Measurements from ENCODE around the gene RTN4R.

- no peak for TF ChIP-seq EZH2phosphoT487 (IDR thresholded peaks at IDR 0.05; ENCODE audit: borderline replicate concordance)
- TF ChIP-seq, protein P1, sequence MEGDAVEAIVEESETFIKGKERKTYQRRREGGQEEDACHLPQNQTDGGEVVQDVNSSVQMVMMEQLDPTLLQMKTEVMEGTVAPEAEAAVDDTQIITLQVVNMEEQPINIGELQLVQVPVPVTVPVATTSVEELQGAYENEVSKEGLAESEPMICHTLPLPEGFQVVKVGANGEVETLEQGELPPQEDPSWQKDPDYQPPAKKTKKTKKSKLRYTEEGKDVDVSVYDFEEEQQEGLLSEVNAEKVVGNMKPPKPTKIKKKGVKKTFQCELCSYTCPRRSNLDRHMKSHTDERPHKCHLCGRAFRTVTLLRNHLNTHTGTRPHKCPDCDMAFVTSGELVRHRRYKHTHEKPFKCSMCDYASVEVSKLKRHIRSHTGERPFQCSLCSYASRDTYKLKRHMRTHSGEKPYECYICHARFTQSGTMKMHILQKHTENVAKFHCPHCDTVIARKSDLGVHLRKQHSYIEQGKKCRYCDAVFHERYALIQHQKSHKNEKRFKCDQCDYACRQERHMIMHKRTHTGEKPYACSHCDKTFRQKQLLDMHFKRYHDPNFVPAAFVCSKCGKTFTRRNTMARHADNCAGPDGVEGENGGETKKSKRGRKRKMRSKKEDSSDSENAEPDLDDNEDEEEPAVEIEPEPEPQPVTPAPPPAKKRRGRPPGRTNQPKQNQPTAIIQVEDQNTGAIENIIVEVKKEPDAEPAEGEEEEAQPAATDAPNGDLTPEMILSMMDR (conservative IDR thresholded peaks at IDR 0.05; ENCODE audit: low read length) = no peak
These were observed 43.9 kb downstream of the RTN4R start for GRCh38 chr22:20224256-20224626.

Measured in Loucy (cell line).